ENCODE results near the gene TMEM151A.

TMEM151A gene

DNA sequence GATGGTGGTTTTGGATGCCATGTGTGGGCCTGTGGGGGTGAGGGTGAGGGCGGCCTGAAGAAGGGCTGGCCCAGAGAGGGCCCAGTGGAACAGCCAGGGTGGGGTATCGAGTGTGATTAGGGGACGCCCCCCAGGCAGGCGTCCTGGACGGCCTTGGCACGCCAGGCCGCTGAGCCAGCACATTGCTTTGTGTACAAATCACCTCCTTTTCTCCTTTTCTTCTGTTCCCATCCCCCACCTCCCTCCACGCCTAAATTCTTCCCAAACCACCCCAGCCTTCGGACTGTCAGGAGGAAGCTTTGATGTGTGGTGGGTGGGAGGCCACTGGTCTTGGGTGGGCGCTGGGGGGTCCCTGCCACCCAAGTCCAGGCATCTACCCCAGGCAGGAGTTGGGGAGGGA is 33.0 kb downstream of the TMEM151A start:
- no peak for DNase-seq

DNA sequence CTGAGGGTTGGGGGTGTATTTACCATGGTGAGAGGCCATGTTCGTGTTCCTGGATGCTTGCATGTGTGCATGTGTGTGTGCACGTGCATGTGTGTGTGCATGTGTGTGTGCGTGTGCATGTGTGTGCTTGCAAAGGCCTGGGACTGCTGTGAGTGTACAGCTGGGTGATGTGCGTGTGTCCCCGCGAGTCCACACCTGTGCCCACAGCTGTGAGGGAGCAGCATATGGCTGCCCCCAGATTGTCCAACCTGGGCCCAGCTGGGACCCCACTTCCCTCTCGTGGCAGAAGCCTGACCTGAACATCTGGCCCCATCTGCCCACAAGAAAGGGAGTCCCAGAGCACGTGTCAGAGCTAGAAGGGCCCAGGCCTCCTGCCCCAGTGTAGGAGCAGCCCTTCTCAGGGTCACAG is 33.6 kb downstream of the TMEM151A start:
- DNase-seq, result no peak

DNA sequence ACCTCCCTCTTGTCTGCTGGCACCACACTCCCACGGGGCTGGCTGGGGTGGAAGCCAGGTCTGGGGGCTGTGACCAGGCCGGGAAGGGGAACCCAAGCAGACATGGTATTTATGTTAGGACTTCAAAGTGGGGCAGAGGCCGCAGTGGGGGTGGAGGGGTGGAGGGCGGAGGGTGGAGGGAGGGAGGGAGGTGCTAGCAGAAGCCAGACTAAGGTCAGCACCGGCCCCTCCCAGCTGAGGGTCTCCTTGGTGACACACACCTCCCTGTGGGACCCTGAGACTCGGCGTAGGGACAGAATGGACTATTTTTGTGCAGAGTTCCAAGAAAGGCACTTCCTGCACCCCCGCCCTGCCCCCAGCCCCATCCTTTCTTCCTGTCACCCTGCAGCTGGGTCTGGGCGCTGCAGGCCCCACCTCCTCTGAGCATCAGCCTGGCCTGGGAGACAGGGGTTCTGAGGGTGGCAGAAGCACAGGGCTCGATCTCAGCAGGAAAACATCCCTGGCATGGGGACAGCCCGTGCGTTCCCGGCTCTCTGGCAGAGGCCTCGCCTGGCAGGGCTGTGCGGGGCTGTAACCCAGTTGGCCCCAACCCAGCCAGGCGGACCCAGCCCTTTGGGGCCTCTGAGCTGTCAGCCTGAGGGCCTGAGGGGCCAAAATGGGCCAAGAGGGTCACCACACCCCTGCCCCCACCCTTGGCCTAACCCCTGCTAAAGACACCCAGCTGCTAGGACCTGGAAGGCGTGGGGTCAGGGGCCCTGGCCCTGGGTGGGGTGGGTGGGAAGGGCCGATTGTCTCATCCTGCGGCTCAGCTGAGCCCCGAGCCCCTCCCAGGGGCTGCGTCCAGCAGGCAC is 34.8 kb downstream of the TMEM151A start:
- DNase-seq, result no peak

DNA sequence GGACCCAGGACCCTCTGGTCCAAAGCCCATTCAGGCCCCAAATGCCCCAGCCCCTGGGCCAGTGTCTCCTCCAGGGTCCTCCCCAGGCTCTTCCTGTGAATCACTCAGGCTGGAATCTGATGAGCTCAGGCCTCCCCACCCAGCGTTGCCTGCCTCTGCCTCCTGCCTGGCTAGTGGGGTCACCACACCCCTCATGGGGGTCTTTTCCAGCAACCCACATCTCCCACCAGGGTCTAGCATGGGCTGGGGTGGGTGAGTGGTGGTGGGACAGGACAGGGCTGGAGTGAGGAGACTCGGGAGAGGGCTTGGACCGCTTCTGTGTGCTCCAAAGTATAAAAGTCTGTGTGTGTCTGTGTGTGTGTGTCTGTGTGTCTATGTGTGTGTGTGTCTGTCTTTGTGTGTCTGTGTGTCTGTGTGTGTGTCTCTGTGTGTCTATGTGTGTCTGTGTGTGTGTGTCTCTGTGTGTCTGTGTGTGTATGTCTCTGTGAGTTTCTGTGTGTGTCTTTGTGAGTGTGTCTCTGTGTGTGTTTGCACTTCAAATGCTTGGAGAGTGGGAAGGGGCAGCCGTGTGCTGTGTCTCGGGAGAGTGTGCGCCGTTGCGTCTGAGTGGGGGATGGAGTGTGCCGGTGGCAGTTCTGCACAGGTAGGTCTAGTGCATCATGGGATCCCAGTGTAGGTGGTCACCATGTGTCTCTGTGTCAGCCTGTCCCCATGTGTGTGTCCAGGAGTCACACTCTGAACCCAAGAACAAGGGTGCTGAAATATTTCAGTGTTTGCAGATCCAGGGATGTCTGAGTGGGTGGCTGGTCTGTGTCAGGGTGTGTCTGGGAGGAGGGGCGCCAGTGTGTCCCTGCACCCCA is 35.7 kb downstream of the TMEM151A start:
- DNase-seq, result no peak

DNA sequence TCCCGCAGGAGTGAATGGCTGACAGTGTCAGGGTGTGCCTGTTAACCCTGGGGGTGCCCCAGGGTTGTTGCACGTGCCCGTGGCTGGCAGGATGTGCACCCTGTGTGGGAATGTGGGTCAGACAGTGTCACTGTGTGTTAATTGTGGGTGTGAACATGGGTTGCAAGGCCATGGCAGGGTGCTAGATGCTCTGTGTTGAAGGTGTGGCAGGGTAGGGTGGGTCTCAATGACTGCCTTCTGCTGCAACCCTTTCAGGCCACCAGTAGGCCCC is 36.3 kb downstream of the TMEM151A start:
- DNase-seq, result peak; percentile 48

DNA sequence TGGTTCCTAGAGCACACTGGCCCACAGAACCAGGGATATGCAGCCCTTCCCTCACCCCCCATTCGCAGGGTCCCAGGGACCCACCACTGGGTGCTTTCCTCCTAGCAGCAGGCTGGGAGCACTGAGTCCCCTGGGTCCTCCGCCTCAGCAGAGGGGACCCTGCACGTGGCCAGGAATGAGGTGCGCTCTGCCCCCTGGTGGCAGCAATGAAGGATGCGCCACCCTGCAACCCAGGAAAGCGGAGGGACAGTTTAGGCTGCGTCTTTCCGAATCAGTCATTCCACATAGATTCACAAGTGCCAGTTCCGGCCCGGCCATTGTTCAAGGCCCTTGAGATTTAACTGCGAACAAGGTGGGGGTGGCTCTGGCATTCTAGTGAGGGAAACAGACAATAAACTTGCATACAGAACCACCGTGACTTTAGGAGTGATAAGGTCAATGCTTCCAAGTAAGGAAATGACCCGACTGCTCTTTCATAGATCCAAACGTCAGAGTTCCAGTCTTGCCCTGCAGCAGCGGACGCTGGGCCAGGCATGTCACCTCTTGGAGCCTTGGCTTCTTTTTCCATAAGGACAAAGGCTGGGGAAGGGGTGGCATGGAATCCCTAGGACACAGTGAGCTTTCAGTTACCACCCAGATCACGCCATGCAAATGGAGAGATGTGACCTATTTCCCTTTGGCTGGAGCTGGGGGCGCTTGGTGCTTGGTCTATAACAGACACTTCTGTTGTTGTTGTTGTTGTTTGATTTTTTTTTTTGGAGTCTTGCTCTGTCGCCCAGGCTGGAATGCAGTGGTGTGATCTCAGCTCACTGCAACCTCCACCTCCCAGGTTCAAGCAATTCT is 36.8 kb downstream of the TMEM151A start:
- DNase-seq, result peak; percentile 44

DNA sequence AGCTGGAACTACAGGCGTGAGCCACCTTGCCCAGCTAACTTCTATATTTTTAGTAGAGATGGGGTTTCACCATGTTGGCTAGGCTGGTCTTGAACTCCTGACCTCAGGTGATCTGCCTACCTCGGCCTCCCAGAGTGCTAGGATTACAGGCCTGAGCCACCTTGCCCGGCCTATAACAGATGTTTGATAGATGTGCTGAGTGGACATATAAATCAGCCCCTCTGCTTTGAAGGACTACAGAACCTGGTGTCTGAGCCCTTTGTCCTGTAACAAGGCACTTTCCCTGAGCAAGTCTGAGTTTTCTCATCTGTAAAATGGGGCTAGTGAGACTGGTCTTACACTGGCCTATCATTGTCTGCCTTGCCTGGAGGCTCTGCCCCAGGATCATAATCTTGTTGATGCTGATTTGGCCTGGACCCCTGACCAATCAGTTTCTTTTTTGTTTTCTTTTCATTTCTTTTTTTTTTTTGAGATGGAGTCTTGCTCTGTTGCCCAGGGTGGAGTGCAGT is 37.5 kb downstream of the TMEM151A start:
- DNase-seq, result no peak

DNA sequence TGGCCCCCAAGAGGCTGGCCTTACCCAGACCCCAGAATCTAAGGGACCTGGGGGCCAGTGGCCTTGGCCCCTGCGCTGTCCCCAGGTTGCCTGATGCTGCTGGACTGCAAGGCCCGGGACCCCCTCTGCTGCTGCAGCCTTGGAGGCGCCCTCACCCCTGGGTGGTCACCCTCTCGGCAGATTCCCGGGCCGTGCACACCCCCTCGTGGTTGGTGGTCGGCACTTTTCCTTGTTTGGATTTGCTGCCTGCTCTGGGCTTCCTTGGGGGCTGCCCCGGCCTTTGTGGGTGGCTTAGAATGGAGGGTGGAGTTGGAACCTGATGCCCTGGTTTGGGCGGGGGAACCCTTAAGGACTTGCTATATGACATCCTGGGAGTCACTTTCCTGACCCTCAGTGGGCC is 39.2 kb downstream of the TMEM151A start:
- DNase-seq, result no peak

DNA sequence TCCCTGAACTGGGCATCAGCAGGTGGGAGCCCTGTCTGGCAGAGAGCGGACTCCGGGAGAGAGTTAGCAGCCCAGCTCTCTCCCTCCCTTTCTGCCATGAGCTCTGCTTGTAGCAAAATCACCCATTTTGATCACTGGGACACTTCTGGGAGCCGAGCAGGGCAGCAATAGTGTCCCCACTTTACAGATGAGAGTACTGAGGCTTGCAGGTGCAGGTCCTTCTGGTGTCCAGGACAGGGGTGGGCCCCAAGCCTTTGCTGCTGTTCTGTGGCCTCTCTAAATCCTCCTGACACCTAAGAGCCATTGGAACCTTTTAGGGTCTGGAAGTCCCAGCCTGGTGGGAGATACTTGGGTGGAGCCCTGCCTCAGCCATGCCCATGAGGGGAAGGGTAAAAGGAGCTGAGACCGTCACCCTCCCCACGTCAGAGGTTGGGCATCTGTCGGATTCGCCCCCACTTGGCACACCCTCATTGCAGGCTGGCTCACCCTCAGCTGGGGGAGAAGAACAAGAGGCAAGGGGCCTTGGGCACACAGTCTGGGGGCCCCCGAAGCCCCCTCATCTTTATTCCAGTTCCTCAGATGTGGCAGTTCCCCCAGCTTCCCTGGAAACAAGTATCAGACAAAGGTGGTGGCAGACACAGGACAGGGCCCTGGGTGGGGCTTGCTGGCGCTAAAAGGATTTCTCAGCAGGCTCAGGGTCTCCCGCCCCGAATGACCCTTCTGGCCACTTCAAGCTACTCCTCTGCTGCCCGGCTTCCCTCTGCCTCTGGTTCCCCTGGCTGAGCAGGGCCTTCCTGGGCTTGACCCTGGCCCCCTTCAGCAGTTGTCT is 40.1 kb downstream of the TMEM151A start:
- DNase-seq, result no peak

DNA sequence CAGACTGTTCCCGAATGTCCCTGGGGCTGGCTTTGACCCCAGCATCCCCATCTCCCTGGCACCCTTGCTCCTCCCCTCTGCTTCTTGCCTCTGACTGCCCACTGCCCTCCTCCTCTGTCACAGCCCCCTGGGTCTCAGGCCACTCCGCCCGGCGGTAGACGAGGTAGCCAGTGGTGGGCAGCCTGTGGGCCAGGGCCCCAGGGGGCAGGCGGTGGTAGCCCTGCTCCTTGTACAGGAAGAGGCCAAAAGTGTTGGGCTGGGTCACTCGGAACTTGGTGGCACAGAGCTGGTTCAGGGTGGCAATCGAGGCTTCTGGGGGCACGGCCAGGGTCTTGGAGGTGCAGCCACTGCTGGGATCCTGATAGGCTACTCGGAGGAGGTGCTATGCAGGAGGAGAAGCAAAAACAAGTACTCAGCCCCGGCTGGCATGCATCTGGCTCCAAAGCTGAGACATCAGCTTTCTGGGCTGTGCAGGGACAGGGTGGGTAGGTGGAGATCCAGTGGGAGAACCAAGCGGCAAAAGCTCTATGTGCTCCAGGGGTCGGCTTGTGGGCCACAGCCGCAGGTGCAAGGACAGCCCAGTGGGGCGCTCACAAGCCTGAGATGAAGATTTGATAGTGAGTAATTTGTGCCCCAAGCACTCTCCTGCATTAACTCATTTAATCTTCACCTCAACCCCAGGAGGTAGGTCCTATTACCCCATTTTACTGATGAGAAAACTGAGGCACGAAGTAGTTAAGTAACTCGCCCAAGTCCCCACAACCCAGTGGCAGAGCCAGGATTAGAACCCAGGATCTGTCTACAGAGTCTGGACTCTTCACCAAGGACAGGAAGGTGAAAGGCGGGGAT is 40.9 kb downstream of the TMEM151A start:
- DNase-seq, result no peak

DNA sequence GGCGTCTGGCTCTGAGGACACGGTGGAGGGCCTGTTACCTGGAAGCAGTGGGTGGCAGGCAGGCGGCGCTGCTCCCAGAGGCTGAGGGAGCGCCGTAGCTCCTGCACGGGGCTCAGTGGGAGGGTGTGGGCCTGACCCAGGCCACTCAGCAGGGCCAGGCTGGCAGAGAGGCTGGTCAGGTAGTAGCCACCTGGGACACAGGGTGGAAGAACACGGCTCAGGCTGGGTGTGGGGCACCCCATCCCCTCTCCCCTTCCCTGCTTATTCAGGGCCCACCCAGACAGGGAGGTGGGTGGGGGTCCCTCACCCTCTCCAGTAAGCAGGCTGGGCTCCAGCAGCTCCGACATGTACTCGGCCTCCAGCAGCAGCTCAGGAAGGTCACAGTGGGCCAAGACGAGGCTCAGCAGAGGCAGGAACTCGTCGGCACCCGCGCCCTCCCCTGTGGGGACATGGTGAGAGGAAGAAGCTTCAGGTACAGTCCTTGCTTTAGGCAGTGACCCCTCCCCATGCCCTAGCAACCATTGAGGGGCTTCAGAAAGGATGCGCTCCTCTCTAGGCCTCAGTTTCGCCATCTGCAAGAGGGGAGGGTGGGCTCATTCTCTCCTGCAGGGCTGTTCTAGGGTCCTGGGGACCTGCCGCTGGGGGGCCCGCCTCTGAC is 41.7 kb downstream of the TMEM151A start:
- DNase-seq, result no peak

DNA sequence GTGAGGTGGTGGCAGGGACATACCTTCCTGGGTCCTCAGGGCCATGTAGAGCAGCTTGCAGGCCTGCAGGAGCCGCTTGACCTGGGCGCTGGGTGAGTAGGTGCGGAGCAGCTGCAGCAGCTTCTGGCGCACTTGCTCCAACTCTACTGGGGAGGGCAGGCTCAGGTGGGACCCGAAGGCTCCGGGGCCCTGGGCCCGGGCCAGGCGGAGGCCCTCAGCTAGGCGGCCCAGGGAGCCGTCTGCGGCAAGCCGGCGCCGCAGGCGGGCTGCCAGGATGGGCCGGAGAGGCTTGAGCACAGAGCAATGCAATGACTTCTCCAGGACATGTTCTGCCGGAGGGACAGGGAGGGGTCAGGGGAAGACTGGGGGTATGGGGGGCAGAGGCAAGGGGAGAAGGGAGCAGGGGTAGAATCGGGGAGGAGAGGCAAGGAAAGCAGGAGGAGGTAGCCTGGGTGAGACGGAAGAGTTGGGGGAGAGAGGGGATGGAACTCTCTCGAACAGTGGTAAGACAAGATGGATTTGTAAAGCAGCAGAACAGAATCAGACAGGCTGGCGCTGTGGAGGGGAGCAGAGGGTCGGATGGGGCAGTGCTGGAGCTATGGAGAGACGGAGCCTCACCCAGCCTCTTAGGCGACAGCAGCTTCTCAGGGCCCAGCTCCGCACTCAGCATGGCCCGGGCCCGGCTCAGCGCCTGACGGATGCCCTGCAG is 42.4 kb downstream of the TMEM151A start:
- no peak for DNase-seq

DNA sequence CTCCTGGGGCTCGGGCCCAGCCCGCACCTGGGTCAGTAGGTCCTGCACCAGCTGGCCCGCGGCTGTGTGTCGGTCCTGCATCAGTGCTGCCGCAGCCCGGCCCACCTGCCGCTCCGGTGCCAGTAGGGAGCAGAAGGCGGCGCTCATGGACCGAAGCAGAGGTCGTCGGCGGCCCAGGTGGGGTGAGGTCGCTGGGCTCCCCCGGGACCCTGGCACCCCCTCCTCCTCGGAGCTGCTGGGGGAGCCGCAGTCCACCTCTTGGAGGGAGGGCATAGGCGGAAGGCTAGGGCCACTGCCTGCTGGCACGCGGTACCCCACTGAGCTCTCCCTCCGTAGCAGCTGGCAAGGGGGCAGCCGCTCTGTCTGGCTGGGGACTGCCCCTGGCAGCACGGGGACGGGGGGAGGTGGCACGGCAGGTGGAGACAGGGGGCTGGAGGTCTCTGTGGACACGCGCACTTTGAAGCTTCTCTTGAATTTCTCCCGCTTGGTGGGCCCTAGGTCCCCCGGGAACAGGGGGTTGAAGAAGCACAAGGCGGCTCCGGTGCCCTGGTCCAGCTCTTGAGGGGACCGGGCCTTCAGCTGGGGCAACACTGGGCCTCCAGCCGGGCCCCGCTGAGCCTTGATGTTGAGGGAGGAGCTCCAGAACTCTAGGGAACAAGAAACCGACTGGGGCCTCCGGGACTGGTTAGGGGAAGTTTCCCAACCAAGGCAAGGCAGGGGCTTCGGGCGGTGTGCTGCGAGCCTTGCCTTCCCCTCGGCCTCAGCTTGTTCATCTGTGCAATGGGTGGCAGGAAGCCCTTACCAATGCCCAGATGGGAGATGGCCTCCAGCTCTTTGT is 43.1 kb downstream of the TMEM151A start:
- no peak for DNase-seq

DNA sequence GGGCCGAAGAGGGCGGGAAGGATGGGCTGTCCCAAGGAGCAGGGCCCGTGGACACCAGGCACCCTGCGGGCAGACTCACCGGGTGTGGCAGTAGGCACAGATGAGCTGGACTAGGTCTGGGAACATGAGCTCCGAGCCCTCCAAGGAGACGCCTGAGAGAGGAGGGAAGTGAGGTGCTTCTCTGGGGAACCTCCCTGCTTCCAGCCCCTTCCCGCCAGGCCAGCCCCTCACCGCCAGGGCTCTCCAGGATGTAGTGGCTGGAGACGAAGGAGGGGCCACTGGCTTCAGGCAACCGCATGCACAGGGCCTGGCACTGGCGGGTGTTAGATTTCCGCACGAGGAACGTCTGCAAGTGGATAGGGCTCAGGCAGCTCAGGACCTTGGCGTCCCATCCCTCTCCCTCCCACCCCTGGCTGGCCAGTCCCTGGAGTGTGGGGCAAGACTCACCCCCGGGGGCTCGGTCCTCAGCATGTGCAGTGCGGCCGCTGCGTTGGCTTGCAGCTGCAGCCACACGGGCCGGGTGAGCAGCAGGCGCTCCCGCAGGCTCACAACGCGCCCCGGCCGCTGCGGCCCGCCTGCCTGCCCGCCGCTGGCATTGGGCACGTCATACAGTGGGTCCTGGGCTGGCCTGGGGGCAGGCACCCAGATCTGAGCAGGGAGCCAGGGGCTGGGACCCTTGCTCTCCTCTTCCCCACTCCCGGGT is 44.0 kb downstream of the TMEM151A start:
- DNase-seq, result no peak

DNA sequence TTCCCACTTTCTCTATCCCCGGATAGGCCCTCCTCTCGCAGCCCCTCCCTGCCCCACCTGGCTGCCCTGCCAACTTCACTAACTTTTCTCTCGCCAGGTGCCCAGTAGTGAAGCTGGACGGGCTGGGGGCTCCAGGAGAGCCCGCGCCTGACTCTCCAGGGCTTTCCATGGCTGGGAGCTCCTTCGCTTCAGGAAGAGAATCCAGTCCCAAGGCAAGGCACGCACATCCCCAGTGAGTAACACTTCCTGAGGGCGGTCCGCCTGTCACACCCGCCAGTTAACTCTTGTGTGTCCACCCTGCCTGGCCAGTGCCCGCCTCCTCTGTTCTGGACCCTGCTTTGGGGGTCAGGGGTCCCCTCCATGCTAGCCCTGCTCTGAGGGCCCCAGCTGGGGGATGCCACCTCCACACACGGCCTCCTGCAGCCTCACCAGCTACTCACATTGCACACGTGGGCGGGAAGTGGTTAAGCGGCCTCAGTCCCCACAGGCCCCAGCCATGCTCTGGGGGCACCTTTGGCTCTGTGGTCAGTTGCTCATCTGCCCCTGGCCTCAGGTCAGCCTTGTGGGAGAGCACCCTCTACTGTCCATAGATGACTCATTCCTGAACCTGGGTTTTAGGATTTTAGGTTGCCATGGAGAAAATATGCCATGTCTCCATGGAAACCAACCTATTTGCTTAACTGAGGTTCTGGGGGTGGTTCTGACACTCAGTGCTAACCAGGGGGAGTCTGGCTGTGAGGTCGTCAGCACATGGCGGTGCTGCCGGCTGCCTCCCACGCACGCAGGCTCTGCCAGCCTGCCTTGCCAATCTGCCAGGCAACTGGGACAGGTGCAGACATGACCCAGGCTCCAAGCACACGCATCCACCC is 44.8 kb downstream of the TMEM151A start, which contains the start of gene RIN1:
RIN1 (minus strand) TSS at position 201 of the 869 bp plus-strand sequence; CDS start at position 169, 32 bp downstream.
- no peak for DNase-seq

DNA sequence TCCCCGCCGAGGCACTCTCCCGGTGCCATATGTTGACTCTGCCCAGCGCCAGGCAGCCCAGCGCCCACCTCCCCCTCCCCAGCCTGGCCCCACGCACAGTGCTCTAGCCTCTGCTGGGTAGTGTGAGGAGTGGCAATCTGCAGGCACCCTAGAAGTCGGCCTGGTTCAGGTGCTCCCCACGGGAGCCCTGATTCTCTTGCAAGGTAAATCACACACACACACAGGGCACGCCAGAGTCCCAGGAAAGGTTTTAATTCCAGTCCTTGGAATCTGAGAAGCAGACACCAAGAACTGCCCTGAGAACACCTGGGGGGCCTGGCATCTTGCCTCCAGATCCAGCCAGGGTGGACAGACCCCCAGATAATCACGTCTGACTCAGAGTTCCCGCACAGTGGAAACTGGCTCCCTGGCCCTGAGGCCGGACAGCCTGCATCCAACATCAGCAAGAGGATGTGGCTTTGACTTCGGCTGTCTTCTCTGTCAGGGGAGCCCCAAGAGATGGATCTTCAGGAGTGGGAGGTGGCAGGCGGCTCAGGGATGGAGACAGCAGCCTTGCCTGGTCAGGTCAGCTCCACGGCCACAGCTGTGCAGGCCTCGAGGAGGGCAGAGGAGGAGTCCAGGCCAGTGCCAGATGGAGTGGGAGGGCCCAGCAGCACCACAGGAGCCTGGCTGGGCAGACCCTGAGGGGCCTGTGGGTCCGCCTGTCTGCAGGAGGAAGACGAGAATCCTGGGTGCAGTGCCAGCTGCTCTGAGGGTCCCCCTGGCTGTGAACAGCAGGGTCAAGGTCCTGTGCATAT is 45.6 kb downstream of the TMEM151A start:
- no peak for DNase-seq
